Measurements from ENCODE around the gene ARGLU1.

DNA sequence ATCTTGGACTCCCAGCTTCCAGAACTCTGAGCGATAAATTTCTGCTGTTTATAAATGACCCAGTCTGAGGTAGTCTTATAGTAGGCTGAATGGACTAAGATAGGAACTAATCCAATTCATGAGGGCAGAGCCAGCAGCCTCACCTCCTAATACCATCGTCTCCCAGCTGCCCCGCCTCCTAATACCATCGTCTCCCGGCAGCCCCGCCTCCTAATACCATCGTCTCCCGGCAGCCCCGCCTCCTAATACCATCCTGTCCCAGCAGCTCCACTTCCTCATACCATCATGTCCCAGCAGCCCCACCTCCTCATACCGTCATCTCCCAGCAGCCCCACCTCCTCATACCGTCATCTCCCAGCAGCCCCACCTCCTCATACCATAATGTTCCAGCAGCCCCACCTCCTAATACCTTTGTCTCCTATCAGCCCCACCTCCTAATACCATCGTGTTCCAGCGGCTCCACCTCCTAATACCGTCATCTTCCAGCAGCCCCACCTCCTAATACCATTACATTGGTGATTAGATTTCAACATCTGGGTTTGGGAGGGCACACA, 2.4 kb upstream of the ARGLU1 start:
- TF ChIP-seq EZH2 (IDR thresholded peaks at IDR 0.05) (no peak), POLR2AphosphoS5 (IDR thresholded peaks at IDR 0.05; ENCODE audit: borderline replicate concordance, low read depth, low read length) (no peak)

All from SK-N-MC (cell line).